A673 (cell line): ENCODE measurements around the gene SH3TC1.

Source experiments
- CTCF ChIP-seq: fragments of 300-800, 200-600 bp; sonication (generic); conservative IDR thresholded peaks from 2 replicates; pipeline ENCODE4 v1.5.1; 2017; ENCODE audit warnings: low read depth, mild to moderate bottlenecking, antibody characterized with exemption, low read length, moderate library complexity, mixed read lengths
- EZH2 ChIP-seq: fragments of 200-600 bp; sonication (generic); IDR thresholded peaks from 2 replicates; pipeline ENCODE4 v1.6.1; 2017; ENCODE audit warnings: borderline replicate concordance, low read depth, mild to moderate bottlenecking, mixed read lengths, antibody characterized with exemption, low read length; ENCODE audit not compliant: poor library complexity, severe bottlenecking

- TF ChIP-seq EZH2 = no peak
- no peak for TF ChIP-seq CTCF
Observed at GRCh38 chr4:8263397-8263796, 64.3 kb downstream of the SH3TC1 start.
